Lower leg skin (tissue), 3 donors: Measurements from ENCODE around the gene CCDC70.

Source experiments
- CTCF ChIP-seq, 3 donors: fragments of 450-650 bp; IDR thresholded peaks; one replicate each; pipeline ENCODE4 v1.5.1; 2016; ENCODE audit warnings: antibody characterized with exemption in 3 of 3, mild to moderate bottlenecking in 3 of 3, moderate library complexity in 2 of 3
- POLR2A ChIP-seq, 2 donors: fragments of 450-650 bp; IDR thresholded peaks; one replicate each; pipeline ENCODE4 v1.6.1; 2016 to 2017; ENCODE audit warnings: antibody characterized with exemption in 2 of 2, mild to moderate bottlenecking in 1 of 2, moderate library complexity in 1 of 2

- TF ChIP-seq CTCF (IDR thresholded peaks at IDR 0.05) (no peak), POLR2A (IDR thresholded peaks at IDR 0.05) (no peak)
Measured at GRCh38 chr13:51841732-51842131, 20.0 kb upstream of the CCDC70 start.
